WTC11 (cell line): ENCODE data around the gene PTPRC.

ENCODE experiments used
- ARID4B ChIP-seq: sonication (generic); formaldehyde crosslinking; IDR thresholded peaks from 2 replicates; pipeline ENCODE4 v1.8.0; 2023; ENCODE audit warnings: missing genetic modification reagents, mild to moderate bottlenecking, borderline replicate concordance
- CTCF ChIP-seq: fragments of 200-600 bp; IDR thresholded peaks from 2 replicates; pipeline ENCODE4 v1.8.0; 2022; ENCODE audit warnings: antibody characterized with exemption
- STAT6 ChIP-seq: sonication (generic); formaldehyde crosslinking; conservative IDR thresholded peaks from 2 replicates; pipeline ENCODE4 v1.8.1; 2023; ENCODE audit warnings: mild to moderate bottlenecking, low read depth, missing genetic modification reagents, moderate library complexity
- TEAD1 ChIP-seq: sonication (generic); formaldehyde crosslinking; IDR thresholded peaks from 2 replicates; pipeline ENCODE4 v1.8.0; 2022; ENCODE audit warnings: mild to moderate bottlenecking, missing genetic modification reagents

- no peak for TF ChIP-seq TEAD1 (CRISPR knock-in tag)
- no peak for TF ChIP-seq STAT6 (CRISPR knock-in tag)
- no peak for TF ChIP-seq ARID4B
- no peak for TF ChIP-seq CTCF
These were observed 168.0 kb downstream of the PTPRC start for GRCh38 chr1:198806861-198807260.
